Measurements from ENCODE around the gene KMT2E. TPM values are rescaled to one million over a fixed set of nuclear protein-coding genes. Genes with fewer than 3 reads are reported as not detected.
"Not testable (repeated sequence)": the region's sequence is repeated elsewhere in the genome, so short reads cannot be mapped to it uniquely, and the experiment has no call there.

KMT2E gene
- polyA plus RNA-seq, 1 experiment, result 4.4 TPM

GRCh38 chr7:104985259-104985617 lies 28.8 kb upstream of the KMT2E start:
- Histone ChIP-seq H3K36me3 (ENCODE audit: control insufficient read depth, insufficient read depth, low read length) (peaks cover 2% of the 10 kb centered on the region; the same call in 1 of the 2 replicates), H3K4me3 (ENCODE audit: low read depth, low read length) (no peak overlapping the region), H3K27me3 (ENCODE audit: control insufficient read depth, insufficient read depth, low read length) (no peaks in the 10 kb centered on the region)
- TF ChIP-seq CTCF (IDR thresholded peaks at IDR 0.05; ENCODE audit: insufficient read depth, low read depth, low read length), result no peak
- no peak for DNase-seq (ENCODE audit: low read depth)
- ChIA-PET POLR2A (interaction anchor here (0.6 to 1.2 kb wide), 3 partner anchors 11 to 28 kb away, joined by 3 to 9 read pairs (median 5); no protein-coding TSS in a partner anchor), CTCF (interaction anchor here (0.8 to 1.2 kb wide), 3 partner anchors 23 to 25 kb away, joined by 3 to 4 read pairs (median 3); no protein-coding TSS in a partner anchor)

- POLR2A ChIA-PET, result interaction anchor here (1.0 kb wide), 1 partner anchor 14 kb away, joined by 5 read pairs; no protein-coding TSS in a partner anchor
- no peak for TF ChIP-seq CTCF (IDR thresholded peaks at IDR 0.05; ENCODE audit: insufficient read depth, low read depth, low read length)
- Histone ChIP-seq H3K4me3 (ENCODE audit: low read depth, low read length) (no peak overlapping the region), H3K27me3 (ENCODE audit: control insufficient read depth, insufficient read depth, low read length) (no peaks in the 10 kb centered on the region), H3K36me3 (ENCODE audit: control insufficient read depth, insufficient read depth, low read length) (peaks cover 2% of the 10 kb centered on the region; the same call in 1 of the 2 replicates)
- DNase-seq (ENCODE audit: low read depth), result no peak
- CTCF ChIA-PET, result interaction anchor here (2.1 kb wide), 1 partner anchor 27 kb away, joined by 5 read pairs; no protein-coding TSS in a partner anchor
Measured at GRCh38 chr7:104986628-104987259, 27.3 kb upstream of the KMT2E start.

- not testable (repeated sequence) for H3K36me3 ChIP-seq (ENCODE audit: control insufficient read depth, insufficient read depth, low read length); DNase-seq (ENCODE audit: low read depth); H3K27me3 ChIP-seq (ENCODE audit: control insufficient read depth, insufficient read depth, low read length); H3K4me3 ChIP-seq (ENCODE audit: low read depth, low read length)
- POLR2A ChIA-PET, result interaction anchor here (1.0 kb wide), 1 partner anchor 15 kb away, joined by 5 read pairs; no protein-coding TSS in a partner anchor
- CTCF ChIA-PET, result interaction anchor here (2.1 kb wide), 1 partner anchor 26 kb away, joined by 5 read pairs; no protein-coding TSS in a partner anchor
Measured at GRCh38 chr7:104987403-104987802, 26.6 kb upstream of the KMT2E start.

GRCh38 chr7:104990983-104991382 lies 23.0 kb upstream of the KMT2E start:
- Histone ChIP-seq H3K36me3 (ENCODE audit: control insufficient read depth, insufficient read depth, low read length) (peaks cover 2% of the 10 kb centered on the region; the same call in 1 of the 2 replicates), H3K27me3 (ENCODE audit: control insufficient read depth, insufficient read depth, low read length) (no peaks in the 10 kb centered on the region), H3K4me3 (ENCODE audit: low read depth, low read length) (no peak overlapping the region)
- no peak for TF ChIP-seq CTCF (IDR thresholded peaks at IDR 0.05; ENCODE audit: insufficient read depth, low read depth, low read length)
- CTCF ChIA-PET, result interaction anchor here (1.2 kb wide), 1 partner anchor 10 kb away, joined by 3 read pairs; no protein-coding TSS in a partner anchor
- POLR2A ChIA-PET, result no interaction called here
- DNase-seq (ENCODE audit: low read depth), result no peak

- DNase-seq (ENCODE audit: low read depth), result no peak
- ChIA-PET POLR2A (no interaction called here), CTCF (interaction anchor here (1.0 to 1.4 kb wide), 3 partner anchors 11 to 16 kb away, joined by 3 to 4 read pairs (median 4); no protein-coding TSS in a partner anchor)
- Histone ChIP-seq H3K4me3 (ENCODE audit: low read depth, low read length) (no peak overlapping the region), H3K36me3 (ENCODE audit: control insufficient read depth, insufficient read depth, low read length) (peaks cover 2% of the 10 kb centered on the region; the same call in 1 of the 2 replicates), H3K27me3 (ENCODE audit: control insufficient read depth, insufficient read depth, low read length) (no peaks in the 10 kb centered on the region)
- no peak for TF ChIP-seq CTCF (IDR thresholded peaks at IDR 0.05; ENCODE audit: insufficient read depth, low read depth, low read length)
Measured at GRCh38 chr7:104992306-104992705, 21.7 kb upstream of the KMT2E start.

Data from BJ (cell line).